ENCODE data around the gene PRICKLE2.
A peak's percentile ranks its signal among the peaks of the same experiment; 100 is the strongest.

Gene PRICKLE2

DNA sequence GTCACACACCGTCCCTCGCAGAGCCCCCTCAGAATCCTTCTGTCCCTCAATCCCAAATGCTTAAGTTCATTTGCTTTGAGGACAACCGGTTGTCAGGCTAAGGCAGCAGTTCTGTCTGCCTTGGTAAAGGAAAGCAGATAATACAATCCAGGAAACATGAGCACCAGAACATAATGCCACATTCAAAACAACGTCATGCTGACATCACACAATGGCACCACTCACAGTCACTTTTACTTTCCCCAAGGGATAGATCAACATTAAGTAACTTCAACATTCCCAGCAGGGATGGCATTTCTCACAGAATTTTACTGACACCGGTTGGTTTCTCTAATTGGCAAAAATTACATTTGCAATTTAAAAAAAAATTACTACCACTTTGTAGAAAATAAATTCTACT, 127.3 kb downstream of the PRICKLE2 start (continued):
- TF ChIP-seq, protein P1, sequence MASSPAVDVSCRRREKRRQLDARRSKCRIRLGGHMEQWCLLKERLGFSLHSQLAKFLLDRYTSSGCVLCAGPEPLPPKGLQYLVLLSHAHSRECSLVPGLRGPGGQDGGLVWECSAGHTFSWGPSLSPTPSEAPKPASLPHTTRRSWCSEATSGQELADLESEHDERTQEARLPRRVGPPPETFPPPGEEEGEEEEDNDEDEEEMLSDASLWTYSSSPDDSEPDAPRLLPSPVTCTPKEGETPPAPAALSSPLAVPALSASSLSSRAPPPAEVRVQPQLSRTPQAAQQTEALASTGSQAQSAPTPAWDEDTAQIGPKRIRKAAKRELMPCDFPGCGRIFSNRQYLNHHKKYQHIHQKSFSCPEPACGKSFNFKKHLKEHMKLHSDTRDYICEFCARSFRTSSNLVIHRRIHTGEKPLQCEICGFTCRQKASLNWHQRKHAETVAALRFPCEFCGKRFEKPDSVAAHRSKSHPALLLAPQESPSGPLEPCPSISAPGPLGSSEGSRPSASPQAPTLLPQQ (tag by site-specific recombination; IDR thresholded peaks at IDR 0.05): no peak
- TF ChIP-seq ZNF223 (tag by site-specific recombination; IDR thresholded peaks at IDR 0.05) (no peak), ZNF354C (tag by site-specific recombination; IDR thresholded peaks at IDR 0.05; ENCODE audit: borderline replicate concordance, low read depth) (no peak), SP2 (tag by site-specific recombination; IDR thresholded peaks at IDR 0.05) (no peak), KLF10 (tag by site-specific recombination; IDR thresholded peaks at IDR 0.05) (no peak), ZNF624 (tag by site-specific recombination; IDR thresholded peaks at IDR 0.05) (no peak), ZNF654 (tag by site-specific recombination; IDR thresholded peaks at IDR 0.05; ENCODE audit: low read depth) (no peak), GLI4 (tag by site-specific recombination; IDR thresholded peaks at IDR 0.05) (no peak), ZNF626 (tag by site-specific recombination; IDR thresholded peaks at IDR 0.05) (no peak), ZNF629 (tag by site-specific recombination; IDR thresholded peaks at IDR 0.05) (peak; percentile 95), ZNF561 (tag by site-specific recombination; IDR thresholded peaks at IDR 0.05; ENCODE audit: borderline replicate concordance) (no peak), GLIS1 (tag by site-specific recombination; IDR thresholded peaks at IDR 0.05) (no peak), ZNF549 (tag by site-specific recombination; IDR thresholded peaks at IDR 0.05) (no peak), ZNF239 (tag by site-specific recombination; IDR thresholded peaks at IDR 0.05) (no peak), ZNF48 (tag by site-specific recombination; IDR thresholded peaks at IDR 0.05) (no peak), ZNF221 (tag by site-specific recombination; IDR thresholded peaks at IDR 0.05; ENCODE audit: borderline replicate concordance) (no peak), ZNF248 (tag by site-specific recombination; IDR thresholded peaks at IDR 0.05) (no peak)
- TF ChIP-seq, protein P2, sequence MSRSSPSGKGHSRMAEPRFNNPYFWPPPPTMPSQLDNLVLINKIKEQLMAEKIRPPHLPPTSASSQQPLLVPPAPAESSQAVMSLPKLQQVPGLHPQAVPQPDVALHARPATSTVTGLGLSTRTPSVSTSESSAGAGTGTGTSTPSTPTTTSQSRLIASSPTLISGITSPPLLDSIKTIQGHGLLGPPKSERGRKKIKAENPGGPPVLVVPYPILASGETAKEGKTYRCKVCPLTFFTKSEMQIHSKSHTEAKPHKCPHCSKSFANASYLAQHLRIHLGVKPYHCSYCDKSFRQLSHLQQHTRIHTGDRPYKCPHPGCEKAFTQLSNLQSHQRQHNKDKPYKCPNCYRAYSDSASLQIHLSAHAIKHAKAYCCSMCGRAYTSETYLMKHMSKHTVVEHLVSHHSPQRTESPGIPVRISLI (tag by site-specific recombination; IDR thresholded peaks at IDR 0.05): no peak
- TF ChIP-seq, protein P3, sequence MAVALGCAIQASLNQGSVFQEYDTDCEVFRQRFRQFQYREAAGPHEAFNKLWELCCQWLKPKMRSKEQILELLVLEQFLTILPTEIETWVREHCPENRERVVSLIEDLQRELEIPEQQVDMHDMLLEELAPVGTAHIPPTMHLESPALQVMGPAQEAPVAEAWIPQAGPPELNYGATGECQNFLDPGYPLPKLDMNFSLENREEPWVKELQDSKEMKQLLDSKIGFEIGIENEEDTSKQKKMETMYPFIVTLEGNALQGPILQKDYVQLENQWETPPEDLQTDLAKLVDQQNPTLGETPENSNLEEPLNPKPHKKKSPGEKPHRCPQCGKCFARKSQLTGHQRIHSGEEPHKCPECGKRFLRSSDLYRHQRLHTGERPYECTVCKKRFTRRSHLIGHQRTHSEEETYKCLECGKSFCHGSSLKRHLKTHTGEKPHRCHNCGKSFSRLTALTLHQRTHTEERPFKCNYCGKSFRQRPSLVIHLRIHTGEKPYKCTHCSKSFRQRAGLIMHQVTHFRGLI (tag by site-specific recombination; IDR thresholded peaks at IDR 0.05): no peak
- TF ChIP-seq, protein P4, sequence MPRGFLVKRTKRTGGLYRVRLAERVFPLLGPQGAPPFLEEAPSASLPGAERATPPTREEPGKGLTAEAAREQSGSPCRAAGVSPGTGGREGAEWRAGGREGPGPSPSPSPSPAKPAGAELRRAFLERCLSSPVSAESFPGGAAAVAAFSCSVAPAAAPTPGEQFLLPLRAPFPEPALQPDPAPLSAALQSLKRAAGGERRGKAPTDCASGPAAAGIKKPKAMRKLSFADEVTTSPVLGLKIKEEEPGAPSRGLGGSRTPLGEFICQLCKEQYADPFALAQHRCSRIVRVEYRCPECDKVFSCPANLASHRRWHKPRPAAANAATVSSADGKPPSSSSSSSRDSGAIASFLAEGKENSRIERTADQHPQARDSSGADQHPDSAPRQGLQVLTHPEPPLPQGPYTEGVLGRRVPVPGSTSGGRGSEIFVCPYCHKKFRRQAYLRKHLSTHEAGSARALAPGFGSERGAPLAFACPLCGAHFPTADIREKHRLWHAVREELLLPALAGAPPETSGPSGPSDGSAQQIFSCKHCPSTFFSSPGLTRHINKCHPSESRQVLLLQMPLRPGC (tag by site-specific recombination; IDR thresholded peaks at IDR 0.05): peak; percentile 82
- TF ChIP-seq, protein P5, sequence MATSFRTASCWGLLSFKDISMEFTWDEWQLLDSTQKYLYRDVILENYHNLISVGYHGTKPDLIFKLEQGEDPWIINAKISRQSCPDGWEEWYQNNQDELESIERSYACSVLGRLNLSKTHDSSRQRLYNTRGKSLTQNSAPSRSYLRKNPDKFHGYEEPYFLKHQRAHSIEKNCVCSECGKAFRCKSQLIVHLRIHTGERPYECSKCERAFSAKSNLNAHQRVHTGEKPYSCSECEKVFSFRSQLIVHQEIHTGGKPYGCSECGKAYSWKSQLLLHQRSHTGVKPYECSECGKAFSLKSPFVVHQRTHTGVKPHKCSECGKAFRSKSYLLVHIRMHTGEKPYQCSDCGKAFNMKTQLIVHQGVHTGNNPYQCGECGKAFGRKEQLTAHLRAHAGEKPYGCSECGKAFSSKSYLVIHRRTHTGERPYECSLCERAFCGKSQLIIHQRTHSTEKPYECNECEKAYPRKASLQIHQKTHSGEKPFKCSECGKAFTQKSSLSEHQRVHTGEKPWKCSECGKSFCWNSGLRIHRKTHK (tag by site-specific recombination; IDR thresholded peaks at IDR 0.05): no peak

DNA sequence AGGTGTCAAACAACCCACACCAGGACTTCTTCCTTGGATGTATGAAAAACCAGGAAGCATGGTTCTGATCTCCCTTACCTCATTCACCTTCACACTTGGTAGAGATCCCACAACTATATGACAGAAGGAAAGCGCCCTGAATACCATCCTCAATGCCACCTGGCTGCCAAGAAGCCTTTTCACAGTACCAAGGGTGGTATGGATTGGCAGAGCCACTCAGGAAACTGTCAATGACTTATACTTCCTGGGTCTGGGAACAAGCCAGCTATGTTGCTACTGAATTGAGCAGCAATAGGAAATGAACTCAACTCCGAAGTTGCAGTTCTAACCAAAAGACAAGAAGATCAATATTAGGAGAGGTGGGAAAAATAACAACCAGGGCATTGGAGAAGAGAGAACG, 129.5 kb downstream of the PRICKLE2 start:
- H3K36me3 ChIP-seq (ENCODE audit: control insufficient read depth in 2 of 2, insufficient read depth in 1 of 2, low read length in 2 of 2): peaks cover 0 to 4% of the 10 kb centered on the region in 2 experiments; a peak in 1 of 3 replicates
- ChIA-PET POLR2A (no interaction called here), CTCF (no interaction called here)
- H3K27ac ChIP-seq (ENCODE audit: extremely low read depth, low read depth, low read length): no peak overlapping the region
- H3K9me3 ChIP-seq (ENCODE audit: control insufficient read depth, insufficient read depth, low read depth, low read length): no peaks in the 10 kb centered on the region
- H3K4me1 ChIP-seq (ENCODE audit: control insufficient read depth, insufficient read depth, low read length): no peaks in the 10 kb centered on the region
- no peak overlapping the region for H3K4me3 ChIP-seq (ENCODE audit: low read depth, low read length)
- TF ChIP-seq ZBTB20 (tag by site-specific recombination; IDR thresholded peaks at IDR 0.05): no peak
- TF ChIP-seq ZNF23 (tag by site-specific recombination; IDR thresholded peaks at IDR 0.05; ENCODE audit: borderline replicate concordance): no peak
- TF ChIP-seq ZNF324 (tag by site-specific recombination; IDR thresholded peaks at IDR 0.05): no peak
- TF ChIP-seq, protein P6, sequence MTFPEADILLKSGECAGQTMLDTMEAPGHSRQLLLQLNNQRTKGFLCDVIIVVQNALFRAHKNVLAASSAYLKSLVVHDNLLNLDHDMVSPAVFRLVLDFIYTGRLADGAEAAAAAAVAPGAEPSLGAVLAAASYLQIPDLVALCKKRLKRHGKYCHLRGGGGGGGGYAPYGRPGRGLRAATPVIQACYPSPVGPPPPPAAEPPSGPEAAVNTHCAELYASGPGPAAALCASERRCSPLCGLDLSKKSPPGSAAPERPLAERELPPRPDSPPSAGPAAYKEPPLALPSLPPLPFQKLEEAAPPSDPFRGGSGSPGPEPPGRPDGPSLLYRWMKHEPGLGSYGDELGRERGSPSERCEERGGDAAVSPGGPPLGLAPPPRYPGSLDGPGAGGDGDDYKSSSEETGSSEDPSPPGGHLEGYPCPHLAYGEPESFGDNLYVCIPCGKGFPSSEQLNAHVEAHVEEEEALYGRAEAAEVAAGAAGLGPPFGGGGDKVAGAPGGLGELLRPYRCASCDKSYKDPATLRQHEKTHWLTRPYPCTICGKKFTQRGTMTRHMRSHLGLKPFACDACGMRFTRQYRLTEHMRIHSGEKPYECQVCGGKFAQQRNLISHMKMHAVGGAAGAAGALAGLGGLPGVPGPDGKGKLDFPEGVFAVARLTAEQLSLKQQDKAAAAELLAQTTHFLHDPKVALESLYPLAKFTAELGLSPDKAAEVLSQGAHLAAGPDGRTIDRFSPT (tag by site-specific recombination; IDR thresholded peaks at IDR 0.05): no peak
- TF ChIP-seq, protein P7, sequence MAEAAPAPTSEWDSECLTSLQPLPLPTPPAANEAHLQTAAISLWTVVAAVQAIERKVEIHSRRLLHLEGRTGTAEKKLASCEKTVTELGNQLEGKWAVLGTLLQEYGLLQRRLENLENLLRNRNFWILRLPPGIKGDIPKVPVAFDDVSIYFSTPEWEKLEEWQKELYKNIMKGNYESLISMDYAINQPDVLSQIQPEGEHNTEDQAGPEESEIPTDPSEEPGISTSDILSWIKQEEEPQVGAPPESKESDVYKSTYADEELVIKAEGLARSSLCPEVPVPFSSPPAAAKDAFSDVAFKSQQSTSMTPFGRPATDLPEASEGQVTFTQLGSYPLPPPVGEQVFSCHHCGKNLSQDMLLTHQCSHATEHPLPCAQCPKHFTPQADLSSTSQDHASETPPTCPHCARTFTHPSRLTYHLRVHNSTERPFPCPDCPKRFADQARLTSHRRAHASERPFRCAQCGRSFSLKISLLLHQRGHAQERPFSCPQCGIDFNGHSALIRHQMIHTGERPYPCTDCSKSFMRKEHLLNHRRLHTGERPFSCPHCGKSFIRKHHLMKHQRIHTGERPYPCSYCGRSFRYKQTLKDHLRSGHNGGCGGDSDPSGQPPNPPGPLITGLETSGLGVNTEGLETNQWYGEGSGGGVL (tag by site-specific recombination; IDR thresholded peaks at IDR 0.05): no peak
- no peak for TF ChIP-seq ZNF747 (tag by site-specific recombination; IDR thresholded peaks at IDR 0.05)

Measured in HEK293 (cell line).